DMS114 treated with DMSO at 0.1 percent for 48 hours (cell line): ENCODE results near the gene TADA2B.

ENCODE experiments used
- DNase-seq: peaks from one replicate; lab custom pipeline; 2025; ENCODE audit not compliant: unreplicated experiment; lab: John Stamatoyannopoulos, UW

Gene TADA2B

GRCh38 chr4:7040765-7041164 lies 2.4 kb upstream of the TADA2B start:
- no peak for DNase-seq

GRCh38 chr4:7041246-7041645 lies 1.9 kb upstream of the TADA2B start:
- no peak for DNase-seq

- no peak for DNase-seq
Measured at GRCh38 chr4:7041801-7042502, 1.2 kb upstream of the TADA2B start.

DNA sequence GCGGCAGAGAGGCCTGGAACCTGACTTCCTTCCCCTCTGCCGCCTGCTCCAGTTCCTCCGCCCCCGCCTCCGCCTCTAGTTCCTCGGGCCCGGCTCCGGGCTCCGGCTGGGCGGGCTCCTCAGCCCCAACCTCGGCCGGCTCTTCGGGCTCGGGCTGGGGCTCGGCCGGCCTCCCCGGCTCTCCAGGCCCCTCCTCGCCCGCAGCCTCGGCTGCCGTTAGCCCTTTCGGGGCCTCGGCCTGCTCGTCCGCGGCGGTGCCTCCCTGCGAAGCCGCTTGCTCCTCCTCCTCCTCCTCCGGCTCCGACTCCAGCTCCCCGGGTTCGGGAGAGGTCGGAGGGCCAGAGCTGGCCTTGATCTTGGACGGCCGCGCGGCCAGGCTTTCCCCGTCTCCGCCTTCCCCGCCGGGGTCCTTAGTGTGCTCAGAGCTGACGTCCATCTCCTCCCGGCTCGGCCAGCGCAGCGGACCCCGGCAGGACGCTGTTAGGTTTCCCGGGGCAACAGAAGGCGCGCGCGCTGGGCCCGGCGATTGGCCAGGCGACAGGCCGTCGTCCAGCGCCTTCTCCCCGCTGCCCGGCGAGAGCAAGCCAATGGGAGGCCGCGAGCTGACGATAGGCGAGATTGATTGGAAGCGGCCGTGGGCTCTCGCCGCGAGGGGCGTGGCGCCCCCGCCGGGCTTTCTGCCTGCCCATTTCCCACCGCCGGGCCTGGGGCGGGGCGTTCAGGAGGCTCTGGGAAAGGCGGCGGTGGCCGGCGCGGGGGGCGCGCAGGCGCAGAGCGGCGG lies 479 bp upstream of the TADA2B start:
- DNase-seq: peak; percentile 93

- DNase-seq: no peak
Measured at GRCh38 chr4:7044137-7044930, 1.2 kb downstream of the TADA2B start.

- no peak for DNase-seq
Measured at GRCh38 chr4:7045553-7045952, 2.4 kb downstream of the TADA2B start.

- no peak for DNase-seq
Measured at GRCh38 chr4:7045961-7046921, 3.1 kb downstream of the TADA2B start.

GRCh38 chr4:7046971-7047370 lies 3.8 kb downstream of the TADA2B start:
- no peak for DNase-seq

GRCh38 chr4:7048642-7049041 lies 5.5 kb downstream of the TADA2B start:
- no peak for DNase-seq

DNA sequence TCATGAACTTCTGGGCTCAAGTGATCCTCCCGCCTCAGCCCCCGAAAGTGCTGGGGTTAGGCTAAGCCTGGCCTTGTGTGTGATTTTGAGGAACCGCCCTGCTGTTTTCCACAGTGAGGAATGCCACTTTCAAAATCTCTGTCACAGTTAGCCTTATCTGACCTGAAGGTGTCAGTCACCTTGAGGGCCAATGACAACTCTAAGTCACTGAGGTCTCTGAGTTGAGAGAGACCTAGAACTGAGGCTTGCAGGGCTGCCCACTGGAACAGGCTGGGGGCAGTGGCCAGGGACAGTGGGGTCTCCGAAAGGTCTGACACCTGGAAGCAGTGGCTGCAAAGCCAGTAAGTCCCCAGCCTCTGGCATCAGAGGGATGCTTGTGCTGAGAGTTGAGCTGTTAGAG lies 6.1 kb downstream of the TADA2B start:
- DNase-seq: no peak

DNA sequence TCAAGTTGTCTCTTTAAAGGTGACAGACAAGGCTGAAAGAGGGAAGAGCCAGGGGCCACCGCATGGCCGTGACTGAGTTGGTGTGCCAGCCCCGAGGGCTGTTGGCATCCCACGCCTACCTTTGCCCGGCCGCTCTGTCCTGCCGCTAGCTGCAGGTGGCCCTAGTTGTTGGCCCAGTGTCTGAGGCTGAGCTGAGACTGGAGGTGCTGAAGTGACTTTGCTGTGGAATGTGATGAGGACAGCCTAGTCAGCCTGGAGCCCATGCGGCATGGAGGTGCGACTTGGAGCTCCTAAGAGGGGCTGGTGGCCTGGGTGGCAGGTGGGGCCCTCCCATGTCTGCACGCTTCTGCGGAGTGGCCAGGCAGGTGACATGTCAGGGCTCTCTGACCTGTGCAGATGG lies 6.6 kb downstream of the TADA2B start:
- no peak for DNase-seq

- DNase-seq: no peak
Measured at GRCh38 chr4:7050481-7051143, 7.4 kb downstream of the TADA2B start.

DNA sequence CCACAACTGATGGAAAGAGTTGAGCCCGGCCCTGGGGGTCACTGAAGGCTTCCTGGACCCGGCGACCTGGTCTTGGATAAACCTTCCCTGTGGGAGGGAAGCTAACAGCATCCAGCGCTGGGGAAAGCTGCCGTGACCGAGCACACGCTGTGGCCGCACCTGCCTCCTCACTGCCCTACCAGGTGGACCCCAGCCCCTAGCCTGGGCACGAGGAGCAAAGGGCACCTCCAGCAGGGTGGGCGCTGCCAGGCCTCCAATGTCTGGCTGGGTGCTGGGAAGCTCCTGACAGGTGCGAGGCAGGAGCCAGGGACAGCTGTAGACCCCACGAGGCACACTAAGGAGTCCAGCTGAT lies 7.9 kb downstream of the TADA2B start:
- no peak for DNase-seq

- no peak for DNase-seq
Measured at GRCh38 chr4:7051905-7052304, 8.7 kb downstream of the TADA2B start.

GRCh38 chr4:7052313-7052712 lies 9.1 kb downstream of the TADA2B start:
- no peak for DNase-seq

DNA sequence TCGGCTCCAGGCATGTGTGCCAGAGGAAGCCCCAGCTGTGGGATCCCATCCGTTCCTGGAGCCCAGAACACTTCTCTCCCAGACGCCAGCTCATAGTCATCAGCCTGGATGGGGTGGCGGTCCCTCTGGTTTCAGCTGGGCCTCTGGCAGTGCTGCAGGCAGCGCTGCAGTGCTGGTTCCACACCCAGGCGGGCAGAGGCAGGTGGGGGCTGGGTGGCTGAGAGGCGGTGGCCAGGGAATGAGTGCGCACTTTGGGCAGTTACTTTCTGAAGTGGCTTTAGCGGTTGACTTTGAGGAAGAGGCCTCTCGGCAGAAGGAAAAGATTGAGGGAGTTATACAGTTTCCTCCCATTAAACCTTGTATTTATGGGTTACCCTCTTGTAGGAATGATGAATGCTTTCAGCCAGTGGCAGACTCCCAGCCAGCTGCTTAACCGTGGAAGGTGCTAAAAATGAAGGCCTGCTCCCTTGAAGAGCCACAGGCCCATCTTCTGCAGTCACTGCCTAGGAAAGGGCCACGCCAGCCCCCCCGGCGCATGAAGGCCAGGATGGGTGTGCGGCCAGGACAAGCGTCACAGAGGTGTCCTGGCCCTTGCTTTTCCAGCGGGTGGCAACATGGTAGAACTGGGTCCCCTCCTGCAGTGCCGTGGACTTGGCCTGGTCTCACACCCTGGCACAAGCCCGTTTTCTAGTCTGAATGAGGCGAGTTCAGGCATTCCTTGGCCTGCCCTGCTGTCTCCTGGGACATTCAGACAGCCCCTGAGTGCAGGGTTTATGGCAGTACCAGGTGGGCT lies 9.9 kb downstream of the TADA2B start:
- DNase-seq: no peak

GRCh38 chr4:7054106-7054880 lies 11.1 kb downstream of the TADA2B start:
- DNase-seq: no peak

GRCh38 chr4:7055111-7055989 lies 12.2 kb downstream of the TADA2B start:
- no peak for DNase-seq
